ENCODE data around the gene CNN1. TPM values are rescaled to one million over a fixed set of nuclear protein-coding genes. Genes with fewer than 3 reads are reported as not detected.

CNN1 gene
- total and polyA plus RNA-seq, 2 of the 13 experiments (the other 11 are each of a cell fraction or from before 2014, with no cell fraction given): 0.70 to 1.1 TPM

DNA sequence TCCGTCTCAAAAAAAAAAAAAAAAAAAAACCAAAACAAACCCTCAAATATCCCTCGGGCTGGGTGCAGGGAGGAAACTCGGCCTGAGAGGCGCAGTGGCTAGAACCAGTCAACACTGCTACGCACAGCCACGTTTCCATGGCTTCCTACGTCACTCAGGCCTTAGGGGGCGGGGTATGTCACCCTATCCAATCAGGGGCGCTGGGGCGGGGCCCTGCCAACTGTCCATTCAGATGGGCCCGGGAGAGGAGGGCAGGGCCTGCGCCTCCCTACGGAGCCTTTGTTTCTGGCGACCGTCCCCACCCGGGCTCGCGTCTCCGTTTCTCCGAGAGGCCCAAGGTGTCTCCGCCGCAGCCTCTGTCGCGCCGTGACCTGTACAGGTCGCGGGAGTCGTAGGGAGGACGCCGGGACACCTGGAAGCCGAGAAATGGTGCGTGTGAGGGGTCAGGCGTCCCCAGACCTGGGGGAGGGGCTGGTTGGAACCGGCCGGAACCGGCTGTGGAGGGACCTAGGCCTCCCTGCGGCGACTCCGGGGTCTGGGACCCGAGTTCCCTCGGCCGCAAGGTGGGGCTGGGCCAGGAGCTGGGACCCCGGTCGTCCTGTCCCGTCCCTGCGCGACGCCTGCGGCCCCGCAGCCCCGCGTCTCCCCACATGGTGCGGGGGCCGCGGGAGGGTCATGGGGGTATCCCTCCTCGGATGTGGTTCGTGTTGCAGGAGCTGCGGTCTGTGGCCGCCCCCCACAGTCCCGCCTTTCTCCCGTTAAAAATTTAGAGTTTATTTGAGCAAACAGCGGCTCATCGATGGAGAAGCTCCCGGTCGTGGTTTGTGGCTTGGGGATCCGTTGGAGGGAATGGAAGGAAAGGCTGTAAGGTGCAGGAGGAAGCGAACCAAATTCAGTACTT lies 58.8 kb downstream of the CNN1 start, which contains the start of gene ZNF627 (continued):
- TF ChIP-seq ZNF687 (CRISPR knock-in tag; IDR thresholded peaks at IDR 0.05): peak; percentile 89
- TF ChIP-seq, protein P1, sequence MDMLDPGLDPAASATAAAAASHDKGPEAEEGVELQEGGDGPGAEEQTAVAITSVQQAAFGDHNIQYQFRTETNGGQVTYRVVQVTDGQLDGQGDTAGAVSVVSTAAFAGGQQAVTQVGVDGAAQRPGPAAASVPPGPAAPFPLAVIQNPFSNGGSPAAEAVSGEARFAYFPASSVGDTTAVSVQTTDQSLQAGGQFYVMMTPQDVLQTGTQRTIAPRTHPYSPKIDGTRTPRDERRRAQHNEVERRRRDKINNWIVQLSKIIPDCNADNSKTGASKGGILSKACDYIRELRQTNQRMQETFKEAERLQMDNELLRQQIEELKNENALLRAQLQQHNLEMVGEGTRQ (IDR thresholded peaks at IDR 0.05; ENCODE audit: low read depth, low read length): no peak
- TF ChIP-seq, protein P1 (CRISPR knock-in tag; IDR thresholded peaks at IDR 0.05; ENCODE audit: borderline replicate concordance): no peak
- peak; percentile 64; the same call in 1 of the 2 replicates for TF ChIP-seq HOXA3 (CRISPR knock-in tag; IDR thresholded peaks at IDR 0.05)
- no peak for TF ChIP-seq ZNF841 (CRISPR knock-in tag; IDR thresholded peaks at IDR 0.05; ENCODE audit: borderline replicate concordance)
- TF ChIP-seq ZNF512 (CRISPR knock-in tag; IDR thresholded peaks at IDR 0.05): no peak
- no peak for TF ChIP-seq ZNF367 (CRISPR knock-in tag; IDR thresholded peaks at IDR 0.05; ENCODE audit: borderline replicate concordance)
- peak; percentile 83; the same call in 1 of the 2 replicates for TF ChIP-seq ZNF556 (CRISPR knock-in tag; IDR thresholded peaks at IDR 0.05; ENCODE audit: borderline replicate concordance)
- TF ChIP-seq SP2 (CRISPR knock-in tag; IDR thresholded peaks at IDR 0.05): peak; percentile 41
- TF ChIP-seq MEF2D (CRISPR knock-in tag; IDR thresholded peaks at IDR 0.05): peak; percentile 63; the same call in 1 of the 2 replicates
- TF ChIP-seq REXO4 (CRISPR knock-in tag; IDR thresholded peaks at IDR 0.05; ENCODE audit: borderline replicate concordance): peak; percentile 52; the same call in 1 of the 2 replicates
- TF ChIP-seq ZFY (CRISPR knock-in tag; IDR thresholded peaks at IDR 0.05): peak; percentile 98
- TF ChIP-seq TFAP4 (IDR thresholded peaks at IDR 0.05; ENCODE audit: borderline replicate concordance, low read depth): no peak
- TF ChIP-seq, protein P2, sequence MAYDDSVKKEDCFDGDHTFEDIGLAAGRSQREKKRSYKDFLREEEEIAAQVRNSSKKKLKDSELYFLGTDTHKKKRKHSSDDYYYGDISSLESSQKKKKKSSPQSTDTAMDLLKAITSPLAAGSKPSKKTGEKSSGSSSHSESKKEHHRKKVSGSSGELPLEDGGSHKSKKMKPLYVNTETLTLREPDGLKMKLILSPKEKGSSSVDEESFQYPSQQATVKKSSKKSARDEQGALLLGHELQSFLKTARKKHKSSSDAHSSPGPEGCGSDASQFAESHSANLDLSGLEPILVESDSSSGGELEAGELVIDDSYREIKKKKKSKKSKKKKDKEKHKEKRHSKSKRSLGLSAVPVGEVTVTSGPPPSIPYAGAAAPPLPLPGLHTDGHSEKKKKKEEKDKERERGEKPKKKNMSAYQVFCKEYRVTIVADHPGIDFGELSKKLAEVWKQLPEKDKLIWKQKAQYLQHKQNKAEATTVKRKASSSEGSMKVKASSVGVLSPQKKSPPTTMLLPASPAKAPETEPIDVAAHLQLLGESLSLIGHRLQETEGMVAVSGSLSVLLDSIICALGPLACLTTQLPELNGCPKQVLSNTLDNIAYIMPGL (CRISPR knock-in tag; IDR thresholded peaks at IDR 0.05; ENCODE audit: borderline replicate concordance in 1 of 2, low read depth in 1 of 2): peak; percentile 88 to 91; a peak in 3 of 4 replicates
- no peak for TF ChIP-seq CEBPB (IDR thresholded peaks at IDR 0.05; ENCODE audit: borderline replicate concordance, low read depth, low read length)
- peak; percentile 66; the same call in 1 of the 2 replicates for TF ChIP-seq HOXA5 (CRISPR knock-in tag; IDR thresholded peaks at IDR 0.05)
- peak; percentile 79 for TF ChIP-seq ZNF546 (CRISPR knock-in tag; conservative IDR thresholded peaks at IDR 0.05)

Data from HepG2 (cell line).